Breast epithelium (tissue), 3 donors: ENCODE measurements around the gene MAP4.

Source experiments
- POLR2A ChIP-seq: fragments of 450-650 bp; IDR thresholded peaks from one replicate; pipeline ENCODE4 v1.6.1; 2016; ENCODE audit warnings: antibody characterized with exemption, mild to moderate bottlenecking, moderate library complexity
- TF ChIP-seq, protein P1 (sequence below), 3 donors: fragments of 450-650 bp; IDR thresholded peaks; one replicate each; pipeline ENCODE4 v1.5.1; 2016 to 2017; ENCODE audit warnings: antibody characterized with exemption in 3 of 3, mild to moderate bottlenecking in 3 of 3, moderate library complexity in 3 of 3

DNA sequence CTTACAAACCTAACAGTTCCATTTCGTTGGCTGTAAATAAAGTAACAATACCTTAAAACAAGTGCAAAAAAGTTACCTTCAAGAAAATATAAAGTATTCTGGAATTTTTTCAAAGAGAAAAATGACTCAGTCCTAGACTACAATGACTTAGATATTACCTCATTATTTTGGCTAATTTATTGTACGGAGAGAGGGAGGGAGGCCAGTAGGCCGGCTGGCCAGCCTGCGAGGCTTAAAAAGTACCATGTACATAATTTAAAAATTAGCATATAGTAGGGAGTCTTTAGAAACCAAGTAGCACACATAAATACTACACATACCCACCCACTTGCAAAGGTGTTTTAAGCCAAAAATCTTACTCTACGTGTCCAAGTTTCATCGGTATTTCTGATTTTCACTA, 41.9 kb upstream of the MAP4 start:
- TF ChIP-seq POLR2A, result no peak
- TF ChIP-seq, protein P1, sequence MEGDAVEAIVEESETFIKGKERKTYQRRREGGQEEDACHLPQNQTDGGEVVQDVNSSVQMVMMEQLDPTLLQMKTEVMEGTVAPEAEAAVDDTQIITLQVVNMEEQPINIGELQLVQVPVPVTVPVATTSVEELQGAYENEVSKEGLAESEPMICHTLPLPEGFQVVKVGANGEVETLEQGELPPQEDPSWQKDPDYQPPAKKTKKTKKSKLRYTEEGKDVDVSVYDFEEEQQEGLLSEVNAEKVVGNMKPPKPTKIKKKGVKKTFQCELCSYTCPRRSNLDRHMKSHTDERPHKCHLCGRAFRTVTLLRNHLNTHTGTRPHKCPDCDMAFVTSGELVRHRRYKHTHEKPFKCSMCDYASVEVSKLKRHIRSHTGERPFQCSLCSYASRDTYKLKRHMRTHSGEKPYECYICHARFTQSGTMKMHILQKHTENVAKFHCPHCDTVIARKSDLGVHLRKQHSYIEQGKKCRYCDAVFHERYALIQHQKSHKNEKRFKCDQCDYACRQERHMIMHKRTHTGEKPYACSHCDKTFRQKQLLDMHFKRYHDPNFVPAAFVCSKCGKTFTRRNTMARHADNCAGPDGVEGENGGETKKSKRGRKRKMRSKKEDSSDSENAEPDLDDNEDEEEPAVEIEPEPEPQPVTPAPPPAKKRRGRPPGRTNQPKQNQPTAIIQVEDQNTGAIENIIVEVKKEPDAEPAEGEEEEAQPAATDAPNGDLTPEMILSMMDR (IDR thresholded peaks at IDR 0.05), result no peak
